ENCODE measurements around the gene LGMN. TPM values are rescaled to one million over a fixed set of nuclear protein-coding genes. Genes with fewer than 3 reads are reported as not detected.

LGMN gene
- total and polyA plus RNA-seq, 2 of the 13 experiments (the other 11 are each of a cell fraction or from before 2014, with no cell fraction given): 28.9 to 76.4 TPM

DNA sequence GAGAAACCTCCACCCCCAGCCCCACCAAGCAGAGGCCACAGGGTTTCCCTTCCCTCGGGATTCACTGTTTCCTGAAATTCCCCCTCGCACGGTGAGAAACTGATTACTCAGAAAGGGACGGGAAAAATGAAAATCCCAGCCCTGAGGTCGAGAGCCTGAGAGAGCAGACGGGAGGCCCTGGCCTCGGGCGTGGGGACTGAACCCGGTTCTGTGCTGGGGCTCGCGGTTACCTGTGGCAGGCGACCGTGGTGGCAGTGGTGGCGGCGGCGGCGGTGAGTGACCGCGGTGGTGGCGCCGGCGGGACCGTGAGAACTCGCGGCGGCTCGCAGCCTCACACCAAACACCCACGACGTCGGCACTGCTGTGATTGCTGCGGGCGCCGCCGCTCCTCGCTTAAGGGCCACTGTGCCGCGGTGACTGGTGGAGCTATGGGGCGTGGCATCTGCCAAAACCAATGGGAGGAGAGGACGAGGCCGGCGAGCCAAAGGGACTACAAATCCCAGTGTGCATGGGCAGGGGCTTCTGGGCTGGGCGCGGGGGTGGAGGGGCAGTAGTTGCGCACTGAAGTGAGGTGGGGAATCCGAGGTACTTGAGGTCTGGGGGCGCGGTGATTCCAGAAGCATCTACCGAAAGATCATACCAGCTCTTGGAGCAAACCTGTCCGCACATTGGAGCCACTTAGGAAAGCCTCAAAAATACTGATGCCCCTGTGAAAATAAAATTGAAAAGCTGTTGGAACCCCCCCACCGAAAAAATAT is at the start of gene LGMN (continued):
- TF ChIP-seq ZNF432 (CRISPR knock-in tag; IDR thresholded peaks at IDR 0.05; ENCODE audit: borderline replicate concordance): no peak
- no peak for TF ChIP-seq SRSF9 (IDR thresholded peaks at IDR 0.05; ENCODE audit: borderline replicate concordance, insufficient read depth, low read depth, low read length, poor library complexity, severe bottlenecking)
- TF ChIP-seq ZNF264 (CRISPR knock-in tag; IDR thresholded peaks at IDR 0.05): no peak
- no peak for TF ChIP-seq SIX1 (CRISPR knock-in tag; IDR thresholded peaks at IDR 0.05; ENCODE audit: borderline replicate concordance)
- TF ChIP-seq ESRRA (CRISPR knock-in tag; IDR thresholded peaks at IDR 0.05; ENCODE audit: low read depth): 0 out of 2 replicates have a peak, but pooled peaks have one; percentile 42
- TF ChIP-seq, protein P1, sequence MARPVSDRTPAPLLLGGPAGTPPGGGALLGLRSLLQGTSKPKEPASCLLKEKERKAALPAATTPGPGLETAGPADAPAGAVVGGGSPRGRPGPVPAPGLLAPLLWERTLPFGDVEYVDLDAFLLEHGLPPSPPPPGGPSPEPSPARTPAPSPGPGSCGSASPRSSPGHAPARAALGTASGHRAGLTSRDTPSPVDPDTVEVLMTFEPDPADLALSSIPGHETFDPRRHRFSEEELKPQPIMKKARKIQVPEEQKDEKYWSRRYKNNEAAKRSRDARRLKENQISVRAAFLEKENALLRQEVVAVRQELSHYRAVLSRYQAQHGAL (CRISPR knock-in tag; IDR thresholded peaks at IDR 0.05; ENCODE audit: not compliant biosample characterization): no peak
- TF ChIP-seq, protein P2, sequence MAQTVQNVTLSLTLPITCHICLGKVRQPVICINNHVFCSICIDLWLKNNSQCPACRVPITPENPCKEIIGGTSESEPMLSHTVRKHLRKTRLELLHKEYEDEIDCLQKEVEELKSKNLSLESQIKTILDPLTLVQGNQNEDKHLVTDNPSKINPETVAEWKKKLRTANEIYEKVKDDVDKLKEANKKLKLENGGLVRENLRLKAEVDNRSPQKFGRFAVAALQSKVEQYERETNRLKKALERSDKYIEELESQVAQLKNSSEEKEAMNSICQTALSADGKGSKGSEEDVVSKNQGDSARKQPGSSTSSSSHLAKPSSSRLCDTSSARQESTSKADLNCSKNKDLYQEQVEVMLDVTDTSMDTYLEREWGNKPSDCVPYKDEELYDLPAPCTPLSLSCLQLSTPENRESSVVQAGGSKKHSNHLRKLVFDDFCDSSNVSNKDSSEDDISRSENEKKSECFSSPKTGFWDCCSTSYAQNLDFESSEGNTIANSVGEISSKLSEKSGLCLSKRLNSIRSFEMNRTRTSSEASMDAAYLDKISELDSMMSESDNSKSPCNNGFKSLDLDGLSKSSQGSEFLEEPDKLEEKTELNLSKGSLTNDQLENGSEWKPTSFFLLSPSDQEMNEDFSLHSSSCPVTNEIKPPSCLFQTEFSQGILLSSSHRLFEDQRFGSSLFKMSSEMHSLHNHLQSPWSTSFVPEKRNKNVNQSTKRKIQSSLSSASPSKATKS (CRISPR knock-in tag; IDR thresholded peaks at IDR 0.05): no peak
- peak; percentile 92 for TF ChIP-seq POLR2G (IDR thresholded peaks at IDR 0.05; ENCODE audit: low read depth, low read length)
- no peak for TF ChIP-seq SOX5 (CRISPR knock-in tag; IDR thresholded peaks at IDR 0.05; ENCODE audit: borderline replicate concordance)
- TF ChIP-seq ZNF562 (CRISPR knock-in tag; IDR thresholded peaks at IDR 0.05; ENCODE audit: borderline replicate concordance): no peak
- TF ChIP-seq ZNF577 (CRISPR knock-in tag; IDR thresholded peaks at IDR 0.05; ENCODE audit: borderline replicate concordance, low read depth): no peak
- no peak for TF ChIP-seq TCF12 (IDR thresholded peaks at IDR 0.05)
- TF ChIP-seq TCF12 (CRISPR knock-in tag; IDR thresholded peaks at IDR 0.05): no peak; the same call in 1 of the 2 replicates
- no peak for TF ChIP-seq NR2F2 (IDR thresholded peaks at IDR 0.05; ENCODE audit: borderline replicate concordance, low read depth)
- TF ChIP-seq HES4 (CRISPR knock-in tag; IDR thresholded peaks at IDR 0.05; ENCODE audit: borderline replicate concordance): peak; percentile 86
- no peak for TF ChIP-seq NKX3-1 (CRISPR knock-in tag; IDR thresholded peaks at IDR 0.05)
- TF ChIP-seq ZC3H13 (CRISPR knock-in tag; IDR thresholded peaks at IDR 0.05): no peak
- TF ChIP-seq STAG1 (CRISPR knock-in tag; IDR thresholded peaks at IDR 0.05): no peak
- TF ChIP-seq, protein P3, sequence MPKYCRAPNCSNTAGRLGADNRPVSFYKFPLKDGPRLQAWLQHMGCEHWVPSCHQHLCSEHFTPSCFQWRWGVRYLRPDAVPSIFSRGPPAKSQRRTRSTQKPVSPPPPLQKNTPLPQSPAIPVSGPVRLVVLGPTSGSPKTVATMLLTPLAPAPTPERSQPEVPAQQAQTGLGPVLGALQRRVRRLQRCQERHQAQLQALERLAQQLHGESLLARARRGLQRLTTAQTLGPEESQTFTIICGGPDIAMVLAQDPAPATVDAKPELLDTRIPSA (CRISPR knock-in tag; IDR thresholded peaks at IDR 0.05; ENCODE audit: borderline replicate concordance): no peak
- TF ChIP-seq ZZZ3 (CRISPR knock-in tag; IDR thresholded peaks at IDR 0.05; ENCODE audit: borderline replicate concordance): no peak; the same call in 1 of the 2 replicates
- TF ChIP-seq, protein P4, sequence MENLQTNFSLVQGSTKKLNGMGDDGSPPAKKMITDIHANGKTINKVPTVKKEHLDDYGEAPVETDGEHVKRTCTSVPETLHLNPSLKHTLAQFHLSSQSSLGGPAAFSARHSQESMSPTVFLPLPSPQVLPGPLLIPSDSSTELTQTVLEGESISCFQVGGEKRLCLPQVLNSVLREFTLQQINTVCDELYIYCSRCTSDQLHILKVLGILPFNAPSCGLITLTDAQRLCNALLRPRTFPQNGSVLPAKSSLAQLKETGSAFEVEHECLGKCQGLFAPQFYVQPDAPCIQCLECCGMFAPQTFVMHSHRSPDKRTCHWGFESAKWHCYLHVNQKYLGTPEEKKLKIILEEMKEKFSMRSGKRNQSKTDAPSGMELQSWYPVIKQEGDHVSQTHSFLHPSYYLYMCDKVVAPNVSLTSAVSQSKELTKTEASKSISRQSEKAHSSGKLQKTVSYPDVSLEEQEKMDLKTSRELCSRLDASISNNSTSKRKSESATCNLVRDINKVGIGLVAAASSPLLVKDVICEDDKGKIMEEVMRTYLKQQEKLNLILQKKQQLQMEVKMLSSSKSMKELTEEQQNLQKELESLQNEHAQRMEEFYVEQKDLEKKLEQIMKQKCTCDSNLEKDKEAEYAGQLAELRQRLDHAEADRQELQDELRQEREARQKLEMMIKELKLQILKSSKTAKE (CRISPR knock-in tag; IDR thresholded peaks at IDR 0.05; ENCODE audit: borderline replicate concordance): no peak
- TF ChIP-seq, protein P5, sequence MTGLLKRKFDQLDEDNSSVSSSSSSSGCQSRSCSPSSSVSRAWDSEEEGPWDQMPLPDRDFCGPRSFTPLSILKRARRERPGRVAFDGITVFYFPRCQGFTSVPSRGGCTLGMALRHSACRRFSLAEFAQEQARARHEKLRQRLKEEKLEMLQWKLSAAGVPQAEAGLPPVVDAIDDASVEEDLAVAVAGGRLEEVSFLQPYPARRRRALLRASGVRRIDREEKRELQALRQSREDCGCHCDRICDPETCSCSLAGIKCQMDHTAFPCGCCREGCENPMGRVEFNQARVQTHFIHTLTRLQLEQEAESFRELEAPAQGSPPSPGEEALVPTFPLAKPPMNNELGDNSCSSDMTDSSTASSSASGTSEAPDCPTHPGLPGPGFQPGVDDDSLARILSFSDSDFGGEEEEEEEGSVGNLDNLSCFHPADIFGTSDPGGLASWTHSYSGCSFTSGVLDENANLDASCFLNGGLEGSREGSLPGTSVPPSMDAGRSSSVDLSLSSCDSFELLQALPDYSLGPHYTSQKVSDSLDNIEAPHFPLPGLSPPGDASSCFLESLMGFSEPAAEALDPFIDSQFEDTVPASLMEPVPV (CRISPR knock-in tag; IDR thresholded peaks at IDR 0.05): no peak
